GM12875 (cell line): Measurements from ENCODE around the gene DIP2C.
"Not testable (repeated sequence)": the region's sequence is repeated elsewhere in the genome, so short reads cannot be mapped to it uniquely, and the experiment has no call there.

ENCODE experiments used
- H3K4me3 ChIP-seq: one replicate; pipeline ENCODE4 v1.5.1; 2011; ENCODE audit warnings: low read depth, low read length, control low read depth
- TF ChIP-seq, protein P1 (sequence below): IDR thresholded peaks from 2 replicates; pipeline ENCODE4 v1.5.1; 2011; ENCODE audit warnings: low read depth, mild to moderate bottlenecking, control low read depth, inconsistent platforms, low read length, moderate library complexity, borderline replicate concordance; ENCODE audit not compliant: insufficient read depth

DIP2C gene

GRCh38 chr10:653991-654646, 35.3 kb downstream of the DIP2C start:
- no peak overlapping the region for H3K4me3 ChIP-seq
- TF ChIP-seq, protein P1, sequence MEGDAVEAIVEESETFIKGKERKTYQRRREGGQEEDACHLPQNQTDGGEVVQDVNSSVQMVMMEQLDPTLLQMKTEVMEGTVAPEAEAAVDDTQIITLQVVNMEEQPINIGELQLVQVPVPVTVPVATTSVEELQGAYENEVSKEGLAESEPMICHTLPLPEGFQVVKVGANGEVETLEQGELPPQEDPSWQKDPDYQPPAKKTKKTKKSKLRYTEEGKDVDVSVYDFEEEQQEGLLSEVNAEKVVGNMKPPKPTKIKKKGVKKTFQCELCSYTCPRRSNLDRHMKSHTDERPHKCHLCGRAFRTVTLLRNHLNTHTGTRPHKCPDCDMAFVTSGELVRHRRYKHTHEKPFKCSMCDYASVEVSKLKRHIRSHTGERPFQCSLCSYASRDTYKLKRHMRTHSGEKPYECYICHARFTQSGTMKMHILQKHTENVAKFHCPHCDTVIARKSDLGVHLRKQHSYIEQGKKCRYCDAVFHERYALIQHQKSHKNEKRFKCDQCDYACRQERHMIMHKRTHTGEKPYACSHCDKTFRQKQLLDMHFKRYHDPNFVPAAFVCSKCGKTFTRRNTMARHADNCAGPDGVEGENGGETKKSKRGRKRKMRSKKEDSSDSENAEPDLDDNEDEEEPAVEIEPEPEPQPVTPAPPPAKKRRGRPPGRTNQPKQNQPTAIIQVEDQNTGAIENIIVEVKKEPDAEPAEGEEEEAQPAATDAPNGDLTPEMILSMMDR: no peak

GRCh38 chr10:652832-653459, 36.5 kb downstream of the DIP2C start:
- not testable (repeated sequence) for H3K4me3 ChIP-seq

DNA sequence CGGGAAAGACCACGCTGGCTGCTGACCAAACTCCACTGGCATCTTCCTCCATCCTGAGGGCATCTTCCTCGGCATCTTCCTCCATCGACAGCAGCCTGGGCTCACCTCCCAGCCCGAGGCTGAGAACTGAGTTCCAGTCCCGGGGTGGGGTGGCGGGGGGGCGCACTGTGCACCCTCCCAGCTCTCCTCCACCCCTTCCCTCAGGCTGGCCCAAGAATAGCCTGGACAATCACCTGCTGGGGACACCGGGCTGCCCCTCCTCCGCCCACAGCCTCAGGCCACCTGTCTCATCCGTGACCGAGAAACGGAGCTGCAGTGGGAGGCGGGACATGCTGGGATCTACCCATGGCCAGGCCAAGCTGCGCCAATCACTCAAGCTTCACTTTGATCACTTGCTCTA, 37.2 kb downstream of the DIP2C start:
- no peak overlapping the region for H3K4me3 ChIP-seq
- TF ChIP-seq, protein P1: no peak

DNA sequence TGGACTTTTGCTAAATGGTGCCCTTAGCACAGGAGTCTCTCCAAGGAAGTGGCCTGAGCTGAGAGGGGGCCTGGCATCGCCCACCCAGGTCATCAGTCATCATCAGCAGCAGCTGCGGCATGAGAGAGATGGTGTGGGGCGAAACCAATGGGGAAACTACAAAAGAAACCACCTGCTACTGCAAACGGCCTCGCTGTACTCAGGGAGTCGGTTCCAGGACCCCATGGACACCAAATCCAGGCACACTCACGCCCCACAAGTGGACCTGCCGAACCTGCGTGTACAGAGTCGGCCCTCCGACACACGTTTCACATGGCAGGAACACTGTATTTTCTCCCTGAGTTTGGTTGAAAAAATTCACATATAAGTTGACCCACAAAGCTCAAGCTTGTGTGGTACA, 37.8 kb downstream of the DIP2C start:
- no peak overlapping the region for H3K4me3 ChIP-seq
- TF ChIP-seq, protein P1: no peak

DNA sequence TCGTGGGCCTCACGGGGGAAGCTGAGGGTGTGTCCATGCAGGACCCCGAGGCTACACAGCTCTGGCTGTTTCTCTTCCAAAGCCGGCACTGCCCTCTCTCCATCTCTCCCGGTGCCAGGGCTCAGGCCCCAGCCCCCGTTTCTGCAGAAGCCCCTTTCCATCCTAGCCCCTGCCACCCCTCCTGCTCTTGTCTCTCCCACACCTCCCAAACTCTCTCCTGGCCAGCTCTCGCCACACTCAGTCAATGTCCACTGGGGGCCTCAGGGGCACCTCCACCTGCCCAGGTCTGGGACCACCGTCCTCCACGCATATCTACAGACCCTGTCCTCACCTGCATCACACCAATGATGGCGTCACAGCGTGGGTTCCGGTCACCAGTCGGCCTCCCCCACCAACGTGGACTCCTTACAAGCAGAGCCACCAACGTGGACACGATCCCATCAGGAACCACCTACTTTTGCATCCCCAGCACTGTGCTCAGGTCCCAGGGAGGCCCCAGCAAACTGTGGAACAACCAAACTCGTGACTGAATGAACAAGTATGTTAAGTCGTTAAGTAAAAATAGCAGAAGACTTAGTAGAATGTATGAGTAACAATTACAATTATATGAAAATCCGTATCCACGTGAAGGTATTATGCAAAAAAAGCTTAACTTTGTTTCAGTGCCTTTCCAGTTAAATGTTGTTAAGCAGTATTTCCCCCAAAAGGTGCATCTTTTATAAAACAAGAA, 38.4 kb downstream of the DIP2C start:
- H3K4me3 ChIP-seq: no peak overlapping the region
- TF ChIP-seq, protein P1: no peak

DNA sequence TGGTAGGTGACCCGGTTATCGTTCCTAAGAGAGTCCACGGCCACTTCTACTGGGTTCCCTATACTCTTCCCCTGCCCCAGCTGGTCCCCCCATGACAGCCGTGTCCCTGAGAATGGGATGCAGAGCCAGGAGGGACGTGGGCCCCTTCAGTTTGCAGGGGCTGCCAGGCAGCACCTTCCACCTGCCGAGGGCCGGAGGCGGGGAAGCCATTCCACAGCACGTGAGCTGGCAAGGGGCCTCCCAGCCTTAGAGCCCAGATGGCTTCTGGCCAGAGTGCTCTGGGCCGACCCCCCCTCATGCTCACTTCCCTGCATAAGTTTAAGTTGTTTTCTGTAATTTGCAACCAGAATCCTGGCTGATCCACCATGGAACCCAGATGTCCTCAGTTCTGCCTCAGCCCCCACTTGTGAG, 39.0 kb downstream of the DIP2C start:
- TF ChIP-seq, protein P1: no peak
- H3K4me3 ChIP-seq: no peak overlapping the region

GRCh38 chr10:649798-650440, 39.5 kb downstream of the DIP2C start:
- TF ChIP-seq, protein P1: no peak
- no peak overlapping the region for H3K4me3 ChIP-seq
